ENCODE measurements around the gene AP2A1.
"Not testable (repeated sequence)": the region's sequence is repeated elsewhere in the genome, so short reads cannot be mapped to it uniquely, and the experiment has no call there.

AP2A1 gene

GRCh38 chr19:49766930-49767299, at the start of gene AP2A1:
Gene AP2A1 (plus strand): TSS chr19:49767001. CDS start chr19:49767134, 133 bp downstream.
- TF ChIP-seq, protein P1, sequence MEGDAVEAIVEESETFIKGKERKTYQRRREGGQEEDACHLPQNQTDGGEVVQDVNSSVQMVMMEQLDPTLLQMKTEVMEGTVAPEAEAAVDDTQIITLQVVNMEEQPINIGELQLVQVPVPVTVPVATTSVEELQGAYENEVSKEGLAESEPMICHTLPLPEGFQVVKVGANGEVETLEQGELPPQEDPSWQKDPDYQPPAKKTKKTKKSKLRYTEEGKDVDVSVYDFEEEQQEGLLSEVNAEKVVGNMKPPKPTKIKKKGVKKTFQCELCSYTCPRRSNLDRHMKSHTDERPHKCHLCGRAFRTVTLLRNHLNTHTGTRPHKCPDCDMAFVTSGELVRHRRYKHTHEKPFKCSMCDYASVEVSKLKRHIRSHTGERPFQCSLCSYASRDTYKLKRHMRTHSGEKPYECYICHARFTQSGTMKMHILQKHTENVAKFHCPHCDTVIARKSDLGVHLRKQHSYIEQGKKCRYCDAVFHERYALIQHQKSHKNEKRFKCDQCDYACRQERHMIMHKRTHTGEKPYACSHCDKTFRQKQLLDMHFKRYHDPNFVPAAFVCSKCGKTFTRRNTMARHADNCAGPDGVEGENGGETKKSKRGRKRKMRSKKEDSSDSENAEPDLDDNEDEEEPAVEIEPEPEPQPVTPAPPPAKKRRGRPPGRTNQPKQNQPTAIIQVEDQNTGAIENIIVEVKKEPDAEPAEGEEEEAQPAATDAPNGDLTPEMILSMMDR (IDR thresholded peaks at IDR 0.05; ENCODE audit: control insufficient read depth, extremely low read depth, insufficient read depth) = no peak
- peak within 1 kb of the TSS; percentile 76 for H3K4me3 ChIP-seq (ENCODE audit: low read depth, low read length)
- DNase-seq (ENCODE audit: low read depth) = no peak

DNA sequence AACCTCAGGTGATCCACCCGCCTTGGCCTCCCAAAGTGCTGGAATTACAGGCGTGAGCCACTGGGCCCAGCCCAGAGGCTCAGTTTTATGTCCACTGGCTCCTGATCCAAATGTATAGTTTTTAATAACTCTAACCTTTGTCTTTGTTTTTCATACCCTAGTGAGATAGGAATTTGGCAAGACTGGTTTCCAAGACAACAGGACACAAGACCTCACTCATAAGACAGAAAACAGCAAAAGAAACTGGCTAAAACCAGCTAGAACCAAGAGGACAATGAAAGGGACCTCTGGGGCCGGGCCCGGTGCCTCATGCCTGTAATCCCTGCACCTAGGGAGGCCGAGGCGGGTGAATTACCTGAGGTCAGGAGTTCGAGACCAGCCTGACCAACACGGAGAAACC, 48.3 kb upstream of the AP2A1 start:
- H3K4me3 ChIP-seq (ENCODE audit: low read depth, low read length) = no peak overlapping the region
- no peak for DNase-seq (ENCODE audit: low read depth)
- TF ChIP-seq, protein P1 (IDR thresholded peaks at IDR 0.05; ENCODE audit: control insufficient read depth, extremely low read depth, insufficient read depth) = no peak

GRCh38 chr19:49718991-49719390, 47.8 kb upstream of the AP2A1 start:
- TF ChIP-seq, protein P1 (IDR thresholded peaks at IDR 0.05; ENCODE audit: control insufficient read depth, extremely low read depth, insufficient read depth) = no peak
- DNase-seq (ENCODE audit: low read depth) = no peak
- no peak overlapping the region for H3K4me3 ChIP-seq (ENCODE audit: low read depth, low read length)

GRCh38 chr19:49719420-49719819, 47.4 kb upstream of the AP2A1 start:
- not testable (repeated sequence) for H3K4me3 ChIP-seq (ENCODE audit: low read depth, low read length); DNase-seq (ENCODE audit: low read depth)

- no peak for DNase-seq (ENCODE audit: low read depth)
- TF ChIP-seq, protein P1 (IDR thresholded peaks at IDR 0.05; ENCODE audit: control insufficient read depth, extremely low read depth, insufficient read depth) = no peak
Measured at GRCh38 chr19:49727217-49728030, 39.4 kb upstream of the AP2A1 start.

DNA sequence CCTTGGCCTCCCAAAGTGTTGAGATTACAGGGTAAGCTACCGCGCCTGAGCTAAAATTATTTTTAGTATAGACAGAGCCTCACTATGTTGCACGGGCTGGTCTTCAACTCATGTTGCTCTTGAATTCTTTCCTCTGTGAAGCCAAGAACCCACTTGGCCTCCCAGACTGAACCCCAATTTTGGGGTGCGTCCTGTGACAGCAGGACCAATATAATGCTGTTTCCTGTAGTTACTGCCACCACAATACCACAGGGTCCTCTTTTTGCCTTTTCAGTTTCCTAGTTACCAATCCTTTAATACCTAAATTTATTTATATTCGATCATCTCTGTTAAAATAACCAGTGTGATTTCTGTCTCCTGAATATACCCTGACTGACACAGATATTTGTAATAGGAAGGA, 36.6 kb upstream of the AP2A1 start:
- TF ChIP-seq, protein P1 (IDR thresholded peaks at IDR 0.05; ENCODE audit: control insufficient read depth, extremely low read depth, insufficient read depth) = no peak
- DNase-seq (ENCODE audit: low read depth) = no peak
- no peak overlapping the region for H3K4me3 ChIP-seq (ENCODE audit: low read depth, low read length)

More at GRCh38 chr19:49727217-49728030, 39.4 kb upstream of the AP2A1 start:
- H3K4me3 ChIP-seq (ENCODE audit: low read depth, low read length) = no peak overlapping the region

DNA sequence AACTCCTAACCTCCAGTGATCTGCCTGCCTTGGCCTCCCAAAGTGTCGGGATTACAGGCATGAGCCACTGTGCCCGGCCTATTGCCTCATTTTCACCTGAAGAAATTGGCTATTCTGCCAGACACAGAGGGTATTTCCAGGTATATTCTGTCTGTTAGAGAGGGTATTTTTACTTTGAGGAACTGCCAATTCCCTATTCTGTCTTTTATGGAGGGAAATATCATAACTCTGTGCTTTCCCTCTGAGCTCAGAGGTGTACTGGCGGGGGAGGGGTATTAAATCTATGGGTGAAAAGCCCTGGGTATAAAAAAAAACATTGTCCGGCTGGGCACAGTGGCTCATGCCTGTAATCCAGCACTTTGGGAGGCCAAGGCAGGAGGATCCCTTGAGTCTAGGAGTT, 28.5 kb upstream of the AP2A1 start:
- DNase-seq (ENCODE audit: low read depth) = no peak
- H3K4me3 ChIP-seq (ENCODE audit: low read depth, low read length) = no peak overlapping the region
- TF ChIP-seq, protein P1 (IDR thresholded peaks at IDR 0.05; ENCODE audit: control insufficient read depth, extremely low read depth, insufficient read depth) = no peak
